GM12878 (cell line): ENCODE results near the gene ANKRD44. TPM values are rescaled to one million over a fixed set of nuclear protein-coding genes. Genes with fewer than 3 reads are reported as not detected.

Source experiments
- ATAC-seq: fragments of 200-7000 bp; cut with Tn5 transposase; 3 replicates; pipeline ENCODE4 v1.9.1; 2020; ENCODE audit warnings: mild to moderate bottlenecking, moderate library complexity
- BruUV-seq: library from RNA; stranded (reverse); fragments of 400-500 nt; replicated peaks from 2 replicates; lab custom pipeline; 2021; lab: Mats Ljungman, UMichigan
- CTCF ChIA-PET: fragments of 300-600 bp; sonication (Branson Sonifier 250); formaldehyde crosslinking; extraction: SDS; loops from one replicate; lab custom pipeline; 2021; ENCODE audit warnings: inconsistent platforms; lab: Yijun Ruan, JAX
- POLR2A ChIA-PET: fragments of 350-600 bp; formaldehyde crosslinking; extraction: SDS; loops from one replicate; lab custom pipeline; 2021; ENCODE audit warnings: inconsistent platforms; lab: Charles Lee
- RAD21 ChIA-PET: fragments of 300-600 bp; sonication (Branson Sonifier 250); formaldehyde crosslinking; loops from one replicate; lab custom pipeline; 2023; ENCODE audit warnings: antibody characterized with exemption; ENCODE audit not compliant: unreplicated experiment; lab: Charles Lee
- SMC1A ChIA-PET: fragments of 300-600 bp; sonication (Branson Sonifier 250); formaldehyde crosslinking; loops from one replicate; lab custom pipeline; 2023; ENCODE audit not compliant: unreplicated experiment, uncharacterized antibody; lab: Charles Lee
- DNase-seq: peaks from one replicate; pipeline ENCODE4 v3.0.0-alpha.2; 2011; ENCODE audit warnings: low read depth, low spot score
- FAIRE-seq: peaks from 3 replicates; lab custom pipeline; 2011; peaks lifted over from hg19 to GRCh38; lab: Jason Lieb, UNC
- H2AFZ ChIP-seq: 2 replicates; pipeline ENCODE4 v1.6.0; 2011; ENCODE audit warnings: low read depth, low read length, control low read depth; ENCODE audit not compliant: control insufficient read depth
- H3K27ac ChIP-seq: 2 replicates; pipeline ENCODE4 v1.5.1; 2011; ENCODE audit warnings: control low read depth; ENCODE audit not compliant: control insufficient read depth, insufficient read depth
- H3K27me3 ChIP-seq, 2 experiments: replicated peaks in 1 of 2; 2 replicates each; pipeline versions ENCODE4 v1.6.0 to v1.6.1; 2011; ENCODE audit warnings: low read length in 1 of 2; ENCODE audit not compliant: control insufficient read depth in 2 of 2, insufficient read depth in 2 of 2
- H3K36me3 ChIP-seq, 2 experiments: 2 replicates each; pipeline ENCODE4 v1.5.1; 2011; ENCODE audit warnings: low read length in 1 of 2; ENCODE audit not compliant: control insufficient read depth in 2 of 2, insufficient read depth in 2 of 2
- H3K4me1 ChIP-seq: 2 replicates; pipeline ENCODE4 v1.6.1; 2011; ENCODE audit warnings: mild to moderate bottlenecking, low read length, moderate library complexity, mixed read lengths; ENCODE audit not compliant: control insufficient read depth, insufficient read depth
- H3K4me2 ChIP-seq: 2 replicates; pipeline ENCODE4 v1.6.0; 2011; ENCODE audit warnings: control low read depth; ENCODE audit not compliant: control insufficient read depth, insufficient read depth
- H3K4me3 ChIP-seq: fragments of 200-600 bp; sonication (generic); 2 replicates; pipeline ENCODE4 v1.5.1; 2016
- H3K79me2 ChIP-seq: 2 replicates; pipeline ENCODE4 v1.6.0; 2011; ENCODE audit warnings: low read length; ENCODE audit not compliant: control insufficient read depth, insufficient read depth
- H3K9ac ChIP-seq: 2 replicates; pipeline ENCODE4 v1.8.0; 2011; ENCODE audit warnings: low read length, control low read depth, mixed read lengths; ENCODE audit not compliant: control insufficient read depth, insufficient read depth
- H3K9me3 ChIP-seq: replicated peaks from 3 replicates; pipeline ENCODE4 v1.5.1; 2011; ENCODE audit warnings: mild to moderate bottlenecking, low read length; ENCODE audit not compliant: control insufficient read depth, insufficient read depth
- H4K20me1 ChIP-seq: 2 replicates; pipeline ENCODE4 v1.6.0; 2011; ENCODE audit not compliant: control insufficient read depth, insufficient read depth
- CBFB ChIP-seq: IDR thresholded peaks from 2 replicates; pipeline ENCODE4 v1.6.1; 2016; ENCODE audit warnings: antibody characterized with exemption, low read depth
- CBX3 ChIP-seq: fragments of 200-600 bp; sonication (generic); IDR thresholded peaks from 2 replicates; pipeline ENCODE4 v1.6.1; 2016; ENCODE audit warnings: low read depth, borderline replicate concordance
- CBX5 ChIP-seq: sonication (generic); IDR thresholded peaks from 2 replicates; pipeline ENCODE4 v1.6.1; 2016; ENCODE audit warnings: low read depth, moderate library complexity, mild to moderate bottlenecking, inconsistent platforms
- CHD2 ChIP-seq: IDR thresholded peaks from 2 replicates; pipeline ENCODE4 v1.6.1; 2011; ENCODE audit warnings: low read depth, low read length, improper control_type of control experiment, borderline replicate concordance
- HDAC2 ChIP-seq: fragments of 200-600 bp; sonication (generic); IDR thresholded peaks from 2 replicates; pipeline ENCODE4 v1.6.1; 2017
- LARP7 ChIP-seq: fragments of 450-650 bp; IDR thresholded peaks from 2 replicates; pipeline ENCODE4 v1.6.1; 2017; ENCODE audit warnings: mild to moderate bottlenecking
- NBN ChIP-seq: fragments of 450-650 bp; IDR thresholded peaks from 2 replicates; pipeline ENCODE4 v1.6.1; 2016
- POLR2AphosphoS2 ChIP-seq: IDR thresholded peaks from 2 replicates; pipeline ENCODE4 v1.6.1; 2011; ENCODE audit warnings: low read depth, mild to moderate bottlenecking, low read length, improper control_type of control experiment, moderate library complexity
- RUNX3 ChIP-seq: IDR thresholded peaks from 2 replicates; pipeline ENCODE4 v1.6.1; 2012; ENCODE audit warnings: low read length, inconsistent platforms
- TARDBP ChIP-seq: IDR thresholded peaks from 2 replicates; pipeline ENCODE4 v1.6.1; 2016; ENCODE audit warnings: borderline replicate concordance
- WGBS: methylation state at CpG from one replicate; pipeline ENCODE4 v1.1.6; 2016; ENCODE audit warnings: low lambda C conversion rate; ENCODE audit not compliant: insufficient replicate concordance, insufficient coverage; ENCODE audit errors: missing lambda C conversion rate; 5-methylcytosine and 5-hydroxymethylcytosine counted together
- in situ Hi-C: fragments of 300-500 bp; cut with MboI; formaldehyde crosslinking; loops from 9 replicates; pipeline ENCODE4 v1.14.3; 2018; ENCODE audit warnings: mixed read lengths
- intact Hi-C: fragments of 100-400 bp; cut with micrococcal nuclease; formaldehyde crosslinking; loops from one replicate; pipeline ENCODE4 v1.14.2; 2022; ENCODE audit not compliant: unreplicated experiment
- polyA plus RNA-seq, 11 experiments: library from polyadenylated mRNA; depleted of rRNA in 4 of 11; unstranded in 6 of 11; stranded (reverse) in 5 of 11; fragments of >200 nt; fragmentation: Nextera tagmentation in 4 of 11; fragmentation: Illumina TruSeq in 1 of 11; extraction: Ambion mirVana in 4 of 11; extraction: Trizol in 1 of 11; gene quantifications; 1 replicate in 1 of 11; 2 replicates in 10 of 11; pipeline versions ENCODE4 v1.2.1 to v1.2.3, GENCODE V29; 2011 to 2016; ENCODE audit warnings: inconsistent platforms in 2 of 11, missing spikeins in 2 of 11, low read depth in 1 of 11
- total RNA-seq, 4 experiments: library from RNA; depleted of rRNA in 3 of 4; stranded (reverse); fragments of >200 nt in 3 of 4; fragmentation: Illumina TruSeq in 1 of 4; extraction: Trizol in 1 of 4; gene quantifications; 2 replicates each; pipeline versions ENCODE4 v1.2.1 to v1.2.3, GENCODE V29; 2013 to 2021
- TF ChIP-seq, protein P1 (sequence below): IDR thresholded peaks from 2 replicates; pipeline ENCODE4 v1.6.1; 2012; ENCODE audit warnings: low read depth, low read length, improper control_type of control experiment
- TF ChIP-seq, protein P2 (sequence below): IDR thresholded peaks from 2 replicates; pipeline ENCODE4 v1.6.1; 2012; ENCODE audit warnings: low read depth, low read length, improper control_type of control experiment
- TF ChIP-seq, protein P3 (sequence below): IDR thresholded peaks from 2 replicates; pipeline ENCODE4 v1.6.1; 2011; ENCODE audit warnings: borderline replicate concordance, low read depth, mild to moderate bottlenecking, moderate library complexity, low read length; ENCODE audit not compliant: insufficient read depth, poor library complexity, severe bottlenecking

The ANKRD44 gene
- total and polyA plus RNA-seq, 10 of the 15 experiments (the other 5 are each of a cell fraction or from before 2014, with no cell fraction given) = 19.1 to 99.1 (median 59.6) TPM

DNA sequence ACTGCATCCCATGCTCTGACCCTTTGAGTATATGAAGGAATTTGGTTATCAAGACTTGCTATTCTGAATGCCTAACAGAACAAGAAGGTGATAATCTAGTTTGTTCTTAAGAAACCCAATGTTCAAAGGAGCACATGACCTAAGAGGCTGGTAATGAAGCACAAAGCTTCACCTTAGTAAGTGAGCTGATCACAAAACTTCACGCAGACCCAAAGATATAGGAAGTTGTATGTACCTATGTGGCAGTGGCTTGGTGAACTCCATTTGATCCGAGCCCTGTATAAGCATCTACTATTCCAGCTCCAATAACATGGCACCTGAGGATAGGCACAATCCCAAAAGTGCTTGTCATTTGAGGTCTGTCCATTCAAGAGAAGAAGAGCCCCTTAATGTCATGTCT lies 78.6 kb downstream of the ANKRD44 start:
- TF ChIP-seq HDAC2 = no peak
- TF ChIP-seq, all 136 proteins: peak for 0
- ChIA-PET RAD21 (no interaction called here), CTCF (no interaction called here), POLR2A (interaction anchor here (0.8 to 1.3 kb wide), 3 partner anchors 8 to 14 kb away, joined by 3 to 9 read pairs (median 4); no protein-coding TSS in a partner anchor), SMC1A (interaction anchor here (1.0 to 5.0 kb wide), 2 partner anchors 13 to 19 kb away, joined by 3 to 40 read pairs; no protein-coding TSS in a partner anchor)
- in situ Hi-C loops = no loop called here
- Histone ChIP-seq H3K36me3 (0 out of 4 replicates have a peak, but pooled peaks cover 0 to 4% of the 10 kb centered on the region in 2 experiments), H3K27ac (no peak overlapping the region), H2AFZ (no peak overlapping the region), H3K9me3 (no peaks in the 10 kb centered on the region), H3K4me2 (no peak overlapping the region), H3K79me2 (peaks cover 64% of the 10 kb centered on the region), H3K4me3 (no peak overlapping the region), H3K9ac (no peak overlapping the region), H4K20me1 (no peaks in the 10 kb centered on the region), H3K4me1 (peaks cover 7% of the 10 kb centered on the region; the same call in 1 of the 2 replicates), H3K27me3 (no peaks in the 10 kb centered on the region)
- WGBS = 71% methylated on average over 2 of the region's 2 CpGs
- DNase-seq = no peak
- no TSS peak for BruUV-seq
- intact Hi-C loops = no loop called here
- FAIRE-seq = no peak
- no peak for ATAC-seq

DNA sequence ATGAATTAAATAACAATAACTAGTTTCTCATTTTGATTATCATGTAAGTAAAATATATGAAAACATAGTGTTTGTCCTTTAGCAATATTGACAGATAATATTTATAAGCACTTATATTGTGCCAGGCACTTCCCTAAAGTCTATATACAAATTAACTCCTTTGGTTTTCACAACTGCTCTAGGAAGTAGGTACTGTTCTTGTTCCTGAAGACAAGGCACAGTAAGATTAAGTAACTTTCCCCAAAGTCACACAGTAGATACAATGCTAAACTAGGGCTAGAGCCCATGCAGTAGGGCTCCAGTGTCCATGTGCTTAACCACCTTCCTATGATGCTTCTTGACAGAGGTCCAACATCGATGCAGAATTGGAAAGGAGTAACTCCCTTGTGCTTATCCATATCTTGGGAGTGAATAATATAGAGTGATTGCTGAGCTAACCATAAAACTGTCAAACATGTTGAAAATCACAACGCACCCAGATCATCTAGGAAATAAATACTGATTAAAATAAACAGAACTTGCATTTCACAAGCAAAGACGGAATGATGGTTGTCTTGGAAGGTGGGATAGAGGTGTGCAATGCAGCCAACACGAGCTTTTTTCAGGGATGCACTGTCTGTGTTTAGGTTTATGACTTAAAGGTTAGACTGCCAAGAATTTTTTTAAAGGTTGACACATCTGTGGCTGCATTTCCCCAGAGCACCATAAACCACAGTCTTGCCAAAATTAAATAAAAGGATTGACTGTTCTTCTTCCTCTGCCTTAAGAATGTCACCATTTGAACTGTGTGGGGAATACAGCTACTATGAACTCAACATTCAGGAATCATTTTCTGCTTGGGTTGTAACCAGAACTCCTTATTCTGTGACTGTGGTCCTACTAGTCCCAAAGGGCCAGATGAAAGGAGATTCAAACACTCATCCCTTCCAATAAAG lies 80.8 kb downstream of the ANKRD44 start:
- Histone ChIP-seq H3K79me2 (peaks cover 57% of the 10 kb centered on the region), H3K27me3 (no peaks in the 10 kb centered on the region), H3K4me3 (no peak overlapping the region), H3K9ac (no peak overlapping the region), H3K36me3 (0 out of 4 replicates have a peak, but pooled peaks cover 0 to 4% of the 10 kb centered on the region in 2 experiments), H3K4me2 (no peak overlapping the region), H3K9me3 (no peaks in the 10 kb centered on the region), H3K4me1 (no peaks in the 10 kb centered on the region), H4K20me1 (no peaks in the 10 kb centered on the region), H3K27ac (no peak overlapping the region), H2AFZ (no peak overlapping the region)
- intact Hi-C loops = no loop called here
- in situ Hi-C loops = no loop called here
- ChIA-PET CTCF (interaction anchor here (1.2 kb wide), 1 partner anchor 61 kb away, joined by 3 read pairs; no protein-coding TSS in a partner anchor), SMC1A (interaction anchor here (0.7 to 5.0 kb wide), 8 partner anchors 9 to 50 kb away, joined by 3 to 40 read pairs (median 4); no protein-coding TSS in a partner anchor), POLR2A (interaction anchor here (0.6 to 2.4 kb wide), 3 partner anchors 7 to 17 kb away, joined by 3 to 16 read pairs (median 4); no protein-coding TSS in a partner anchor), RAD21 (interaction anchor here (1.3 kb wide), 1 partner anchor 31 kb away, joined by 3 read pairs; no protein-coding TSS in a partner anchor)
- WGBS = 87% methylated on average over 4 of the region's 4 CpGs
- DNase-seq = no peak
- no peak for ATAC-seq
- no peak for FAIRE-seq
- no TSS peak for BruUV-seq
- TF ChIP-seq CBFB (no peak), RUNX3 (no peak), CHD2 (no peak), TARDBP (no peak), LARP7 (no peak), CBX5 (no peak), NBN (no peak), POLR2AphosphoS2 (no peak), CBX3 (no peak)
- TF ChIP-seq, protein P1, sequence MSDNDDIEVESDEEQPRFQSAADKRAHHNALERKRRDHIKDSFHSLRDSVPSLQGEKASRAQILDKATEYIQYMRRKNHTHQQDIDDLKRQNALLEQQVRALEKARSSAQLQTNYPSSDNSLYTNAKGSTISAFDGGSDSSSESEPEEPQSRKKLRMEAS = no peak
- TF ChIP-seq, protein P2, sequence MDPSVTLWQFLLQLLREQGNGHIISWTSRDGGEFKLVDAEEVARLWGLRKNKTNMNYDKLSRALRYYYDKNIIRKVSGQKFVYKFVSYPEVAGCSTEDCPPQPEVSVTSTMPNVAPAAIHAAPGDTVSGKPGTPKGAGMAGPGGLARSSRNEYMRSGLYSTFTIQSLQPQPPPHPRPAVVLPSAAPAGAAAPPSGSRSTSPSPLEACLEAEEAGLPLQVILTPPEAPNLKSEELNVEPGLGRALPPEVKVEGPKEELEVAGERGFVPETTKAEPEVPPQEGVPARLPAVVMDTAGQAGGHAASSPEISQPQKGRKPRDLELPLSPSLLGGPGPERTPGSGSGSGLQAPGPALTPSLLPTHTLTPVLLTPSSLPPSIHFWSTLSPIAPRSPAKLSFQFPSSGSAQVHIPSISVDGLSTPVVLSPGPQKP = no peak
- TF ChIP-seq, protein P3, sequence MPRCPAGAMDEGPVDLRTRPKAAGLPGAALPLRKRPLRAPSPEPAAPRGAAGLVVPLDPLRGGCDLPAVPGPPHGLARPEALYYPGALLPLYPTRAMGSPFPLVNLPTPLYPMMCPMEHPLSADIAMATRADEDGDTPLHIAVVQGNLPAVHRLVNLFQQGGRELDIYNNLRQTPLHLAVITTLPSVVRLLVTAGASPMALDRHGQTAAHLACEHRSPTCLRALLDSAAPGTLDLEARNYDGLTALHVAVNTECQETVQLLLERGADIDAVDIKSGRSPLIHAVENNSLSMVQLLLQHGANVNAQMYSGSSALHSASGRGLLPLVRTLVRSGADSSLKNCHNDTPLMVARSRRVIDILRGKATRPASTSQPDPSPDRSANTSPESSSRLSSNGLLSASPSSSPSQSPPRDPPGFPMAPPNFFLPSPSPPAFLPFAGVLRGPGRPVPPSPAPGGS = no peak
